ENCODE results near the gene PITX1.
"Not testable (repeated sequence)": the region's sequence is repeated elsewhere in the genome, so short reads cannot be mapped to it uniquely, and the experiment has no call there.

PITX1 gene

DNA sequence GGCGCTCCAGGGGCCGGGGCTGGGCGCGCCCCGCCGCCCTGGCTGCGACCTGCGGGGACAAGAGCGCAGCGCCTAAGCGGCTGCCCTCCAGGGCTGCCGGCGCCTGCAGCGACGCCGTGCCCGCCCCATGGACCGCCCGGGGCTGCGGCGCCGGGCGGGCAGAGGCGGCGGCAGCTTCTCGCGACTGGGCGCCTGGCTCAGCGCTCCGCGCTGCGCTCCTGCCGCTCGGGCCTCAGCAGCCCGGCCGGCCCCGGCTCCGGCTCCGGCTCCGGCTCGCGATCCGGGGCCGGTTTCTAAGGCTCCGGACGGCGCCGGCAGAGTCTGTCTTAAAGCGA is at the start of gene PITX1:
Gene PITX1 (minus strand): TSS at position 328 of the 335 bp plus-strand sequence. CDS start 347 bp downstream, outside the sequence.
- DNase-seq (ENCODE audit: low read depth in 2 of 2), result no peak

DNA sequence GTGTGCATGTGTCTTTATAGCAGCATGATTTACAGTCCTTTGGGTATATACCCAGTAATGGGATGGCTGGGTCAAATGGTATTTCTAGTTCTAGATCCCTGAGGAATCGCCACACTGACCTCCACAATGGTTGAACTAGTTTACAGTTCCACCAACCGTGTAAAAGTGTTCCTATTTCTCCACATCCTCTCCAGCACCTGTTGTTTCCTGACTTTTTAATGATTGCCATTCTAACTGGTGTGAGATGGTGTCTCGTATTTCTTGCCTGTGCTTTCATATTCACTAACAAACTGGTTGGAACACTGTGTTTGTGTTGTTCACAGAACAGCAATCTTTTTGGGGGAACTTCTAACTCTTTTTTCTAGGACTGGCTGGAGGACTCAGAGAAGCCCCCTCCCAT is 49.3 kb upstream of the PITX1 start:
- not testable (repeated sequence) for DNase-seq (ENCODE audit: low read depth in 2 of 2)

DNA sequence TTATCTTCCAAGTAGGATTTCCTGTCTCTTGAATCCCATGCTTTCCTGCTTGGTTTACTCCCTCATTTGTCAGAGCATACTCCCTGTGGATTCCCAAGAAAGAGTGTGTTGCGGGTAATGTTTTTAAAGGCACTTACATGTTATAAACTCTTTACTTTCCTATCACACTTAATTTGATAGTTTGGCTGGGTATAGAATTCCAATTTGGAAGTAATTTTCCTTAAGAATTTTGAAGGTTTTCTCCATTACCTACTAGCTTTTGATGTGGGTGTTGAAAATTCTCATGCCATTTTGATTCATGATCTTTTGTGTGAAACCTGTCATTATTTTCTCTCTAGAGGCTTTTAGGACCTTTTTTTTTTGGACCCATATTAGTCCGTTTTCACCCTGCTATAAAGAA is 47.2 kb upstream of the PITX1 start:
- no peak for DNase-seq (ENCODE audit: low read depth in 2 of 2)

DNA sequence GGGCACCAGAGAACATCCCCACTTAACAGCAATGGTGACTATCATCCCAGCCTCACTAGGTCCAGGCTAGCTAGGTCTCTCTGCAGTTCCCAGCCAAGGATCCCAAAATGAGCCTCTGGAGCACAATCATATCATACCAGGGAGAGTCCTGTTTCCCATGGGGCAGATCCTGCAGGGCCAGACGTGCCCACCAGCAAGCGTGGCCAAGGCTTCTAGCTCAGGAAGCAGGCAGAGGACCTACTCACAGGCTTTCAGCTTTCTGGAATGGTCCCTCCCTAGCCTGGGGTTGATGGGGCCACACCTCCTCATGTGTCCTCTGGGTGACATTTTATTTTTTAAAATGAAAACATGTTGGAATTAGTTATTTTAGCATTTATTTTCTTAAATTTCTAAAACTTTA is 45.7 kb upstream of the PITX1 start:
- DNase-seq (ENCODE audit: low read depth in 2 of 2), result no peak

- DNase-seq (ENCODE audit: low read depth in 2 of 2), result no peak
Observed at GRCh38 chr5:135079099-135079681, 45.2 kb upstream of the PITX1 start.

DNA sequence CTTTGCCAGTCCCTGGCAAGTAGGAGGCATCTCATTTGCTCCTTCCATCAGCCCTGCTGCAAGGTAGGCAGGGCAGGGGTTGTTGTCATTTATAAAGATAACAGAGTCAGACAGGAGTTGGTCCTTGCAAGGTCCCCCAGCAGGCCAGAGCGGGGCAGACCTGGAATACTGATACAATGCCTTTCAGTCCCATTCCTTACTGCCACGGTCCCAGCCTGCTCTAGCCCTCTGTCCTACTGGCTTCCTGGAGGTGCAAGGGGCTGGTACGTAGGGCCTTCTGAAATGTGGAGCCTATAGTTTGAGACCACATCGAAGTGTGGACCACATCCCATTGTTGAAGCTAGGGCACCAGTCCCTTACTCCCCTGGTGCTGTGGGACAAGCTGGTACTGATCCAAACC is 42.8 kb upstream of the PITX1 start:
- DNase-seq (ENCODE audit: low read depth in 2 of 2), result no peak

- no peak for DNase-seq (ENCODE audit: low read depth in 2 of 2)
Observed at GRCh38 chr5:135076051-135076491, 42.0 kb upstream of the PITX1 start.

DNA sequence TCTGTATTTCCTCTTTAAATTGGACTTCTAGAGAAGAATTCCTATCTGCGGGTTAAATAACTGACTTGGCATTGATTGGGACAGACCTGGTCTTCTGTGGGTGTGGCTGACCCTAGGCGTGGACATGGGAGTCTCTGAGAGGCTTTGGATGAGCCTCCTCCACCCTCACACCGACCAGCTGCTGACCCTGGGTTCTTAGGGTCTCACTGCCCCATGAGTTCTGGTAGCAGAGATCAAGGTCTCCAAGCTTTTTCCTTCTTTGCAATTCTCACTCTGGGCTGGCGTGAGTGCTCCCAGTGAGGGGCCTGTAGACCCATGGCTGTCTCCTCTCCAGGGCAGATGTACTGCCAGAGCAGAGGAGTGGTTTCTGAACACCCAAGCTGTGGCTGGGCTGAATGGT is 41.6 kb upstream of the PITX1 start:
- no peak for DNase-seq (ENCODE audit: low read depth in 2 of 2)

GRCh38 chr5:135073761-135074345 is 39.8 kb upstream of the PITX1 start:
- no peak for DNase-seq (ENCODE audit: low read depth in 2 of 2)

- no peak for DNase-seq (ENCODE audit: low read depth in 2 of 2)
Observed at GRCh38 chr5:135072387-135073281, 38.6 kb upstream of the PITX1 start.

DNA sequence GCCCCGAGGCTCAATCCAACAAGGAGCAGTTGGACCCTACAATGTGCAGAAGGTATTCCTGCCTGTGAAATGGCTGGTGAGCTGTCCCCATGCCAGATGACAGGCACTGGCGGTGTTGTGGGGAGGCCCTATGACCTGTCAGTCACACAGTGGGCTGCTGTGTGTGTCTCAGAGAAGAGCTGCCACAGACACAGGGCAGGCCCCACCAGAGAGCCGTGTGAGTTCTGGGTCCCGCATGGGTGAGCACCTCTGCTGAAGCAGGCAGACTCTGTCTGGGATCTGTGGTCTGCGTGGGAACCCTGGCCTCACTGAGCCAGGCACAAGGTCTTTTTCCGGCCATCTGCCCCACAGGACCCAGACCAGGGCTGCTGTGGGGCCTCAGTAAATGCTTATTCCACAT is 37.3 kb upstream of the PITX1 start:
- DNase-seq (ENCODE audit: low read depth in 2 of 2), result no peak

DNA sequence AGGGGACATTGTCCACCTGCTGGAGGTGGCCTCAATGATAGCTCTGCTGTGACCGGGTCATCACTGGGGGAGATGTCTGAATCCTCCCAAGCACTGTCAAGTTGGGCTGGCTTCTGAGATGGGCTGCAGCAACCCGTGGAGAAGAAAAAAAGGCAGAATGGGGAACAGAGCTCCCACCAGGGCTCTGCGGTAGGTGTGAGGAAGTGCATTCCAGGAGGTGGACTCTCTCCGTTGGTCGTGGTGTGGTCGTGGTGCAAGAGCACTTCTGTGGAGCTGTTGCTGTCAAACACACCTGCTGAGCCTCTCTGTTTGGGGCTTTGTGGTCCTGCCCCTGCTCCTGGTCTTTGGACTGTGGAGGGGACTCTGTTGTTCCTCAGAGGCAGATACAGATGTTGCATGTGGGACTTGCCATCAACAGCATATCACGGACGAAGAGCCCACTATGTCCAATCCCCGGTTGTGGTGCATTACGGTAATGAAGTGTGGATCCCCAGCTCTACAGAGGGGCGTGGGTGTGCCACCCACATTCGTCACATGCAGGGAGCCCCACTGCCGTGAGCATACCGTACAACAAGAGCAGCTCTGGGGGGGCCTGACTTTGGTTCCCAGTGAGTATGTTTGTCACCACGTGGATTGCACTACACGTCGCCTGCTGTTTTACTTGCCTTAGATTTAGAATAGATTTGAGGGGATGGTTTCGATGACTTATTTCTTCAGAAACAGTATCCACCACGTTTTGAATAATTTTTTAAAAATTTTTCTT is 36.0 kb upstream of the PITX1 start:
- no peak for DNase-seq (ENCODE audit: low read depth in 2 of 2)

DNA sequence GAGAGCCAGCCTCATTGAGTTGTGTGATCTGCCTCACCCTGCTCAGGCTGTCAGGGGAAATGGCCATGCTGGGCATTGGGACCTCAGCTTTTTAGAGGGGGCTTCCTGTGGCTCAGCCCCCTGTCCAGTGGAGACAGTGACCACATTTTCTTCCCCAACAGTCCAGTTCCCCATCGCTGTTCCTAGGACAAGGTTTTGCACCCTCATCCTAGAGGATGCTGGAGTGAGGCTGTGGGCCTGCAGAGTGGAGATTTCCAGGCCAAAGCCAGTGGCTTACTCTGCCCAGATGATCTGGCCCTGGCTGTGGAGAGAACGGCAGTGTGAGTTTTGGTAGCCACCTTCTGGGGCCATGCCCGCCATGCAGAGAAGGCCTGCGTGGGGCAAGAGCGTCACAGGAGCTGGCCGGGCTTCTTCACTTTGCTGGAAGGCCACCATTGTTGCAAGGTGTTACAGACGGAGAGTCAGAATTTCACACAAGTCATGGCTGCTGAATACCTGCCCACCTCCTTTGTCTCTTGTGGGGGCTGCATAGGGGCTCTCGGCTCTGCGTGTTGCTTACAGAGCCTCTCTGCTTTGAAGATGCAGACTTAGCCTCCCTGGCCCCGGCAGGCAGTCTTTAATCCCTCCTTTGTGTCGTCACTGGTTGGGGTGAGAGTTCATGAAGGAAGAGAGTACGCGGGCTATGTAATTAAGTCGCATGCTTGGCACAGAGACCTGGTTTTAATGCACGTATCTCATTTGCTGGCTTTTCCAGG is 35.2 kb upstream of the PITX1 start:
- no peak for DNase-seq (ENCODE audit: low read depth in 2 of 2)

DNA sequence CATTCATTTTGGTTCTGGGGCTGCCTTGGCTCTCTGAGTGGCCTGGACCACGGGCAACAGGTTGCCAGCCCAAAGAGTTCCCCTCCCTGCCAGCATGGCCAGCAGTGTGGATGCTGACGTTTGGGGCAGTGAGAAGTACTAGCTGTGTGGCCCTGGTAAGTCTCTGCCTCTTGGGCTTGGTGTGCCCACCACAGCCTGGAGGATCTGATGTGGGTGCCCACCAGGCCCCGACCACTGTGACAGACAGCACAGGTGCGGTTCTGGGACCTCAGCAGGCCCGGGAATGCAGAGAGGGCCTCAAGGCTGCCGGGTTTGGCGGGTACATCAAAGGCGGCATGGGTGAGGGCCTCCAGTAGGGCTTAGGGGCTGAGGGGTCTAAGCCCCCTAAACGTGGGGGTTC is 33.6 kb upstream of the PITX1 start:
- DNase-seq (ENCODE audit: low read depth in 2 of 2), result no peak

GRCh38 chr5:135066781-135067180 is 32.8 kb upstream of the PITX1 start:
- no peak for DNase-seq (ENCODE audit: low read depth in 2 of 2)

DNA sequence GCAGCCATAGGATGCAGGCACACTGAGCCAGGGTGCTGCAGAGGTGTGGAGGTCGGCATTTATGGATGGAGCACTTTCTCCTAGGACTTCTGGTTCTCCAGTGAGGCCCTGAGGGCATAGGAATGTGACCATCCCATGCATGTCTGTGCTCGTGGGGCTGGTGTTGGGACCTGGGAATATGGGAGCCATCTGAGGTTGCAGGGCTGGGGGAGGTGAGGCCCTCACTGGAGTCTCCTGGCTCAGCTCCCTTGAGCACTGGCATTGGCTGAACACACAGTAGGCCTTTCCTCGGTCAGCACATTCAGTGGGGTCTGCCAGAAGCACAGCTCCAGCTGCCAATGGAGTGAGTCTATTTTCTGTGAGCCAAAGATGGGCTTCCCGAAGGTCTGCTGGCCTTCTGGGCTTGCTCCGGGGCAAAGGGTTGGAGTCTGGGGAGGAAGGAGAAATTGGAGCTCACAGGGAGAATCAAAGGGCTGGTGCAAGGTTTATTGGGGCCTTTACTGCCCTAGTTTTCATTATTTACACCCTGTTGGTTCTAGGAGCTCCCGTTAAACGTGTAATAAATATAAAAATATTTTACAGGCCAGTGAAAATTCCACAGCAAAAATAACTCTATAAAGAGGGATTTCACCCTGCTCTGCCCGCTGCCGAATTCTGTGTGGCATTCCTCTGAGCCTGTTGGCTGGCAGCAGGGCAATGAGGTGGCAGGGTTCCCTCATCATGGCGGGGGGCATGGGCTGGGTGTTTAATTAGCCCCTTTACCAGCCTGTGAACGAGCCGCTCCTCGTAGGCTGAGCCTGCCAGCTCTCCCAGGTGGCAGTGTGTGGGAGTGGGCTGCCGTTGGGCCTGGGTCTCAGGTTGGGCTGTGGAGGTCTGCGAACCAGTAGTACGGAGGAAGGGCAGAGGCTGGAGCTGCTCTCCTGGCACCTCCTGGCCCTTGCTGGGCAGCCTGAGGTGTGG is 31.6 kb upstream of the PITX1 start:
- DNase-seq (ENCODE audit: low read depth in 2 of 2), result no peak

DNA sequence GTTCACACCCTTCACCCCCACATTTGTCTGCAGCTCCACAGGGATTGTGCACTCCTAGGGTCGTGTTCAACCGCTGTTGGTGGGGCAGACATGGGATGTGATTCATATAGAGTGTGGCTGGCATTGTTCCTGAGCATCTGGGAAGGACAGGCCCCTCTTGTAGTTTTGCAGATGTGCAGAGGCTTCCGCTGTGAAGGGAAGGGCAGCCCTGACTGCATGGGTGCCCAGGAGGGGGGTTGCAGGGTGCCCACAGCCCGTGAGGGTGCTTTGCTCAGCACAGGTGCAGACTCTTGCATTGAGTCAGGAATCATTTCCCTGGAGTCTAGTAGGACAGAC is 30.2 kb upstream of the PITX1 start:
- no peak for DNase-seq (ENCODE audit: low read depth in 2 of 2)

- no peak for DNase-seq (ENCODE audit: low read depth in 2 of 2)
Observed at GRCh38 chr5:135063511-135064234, 29.6 kb upstream of the PITX1 start.

DNA sequence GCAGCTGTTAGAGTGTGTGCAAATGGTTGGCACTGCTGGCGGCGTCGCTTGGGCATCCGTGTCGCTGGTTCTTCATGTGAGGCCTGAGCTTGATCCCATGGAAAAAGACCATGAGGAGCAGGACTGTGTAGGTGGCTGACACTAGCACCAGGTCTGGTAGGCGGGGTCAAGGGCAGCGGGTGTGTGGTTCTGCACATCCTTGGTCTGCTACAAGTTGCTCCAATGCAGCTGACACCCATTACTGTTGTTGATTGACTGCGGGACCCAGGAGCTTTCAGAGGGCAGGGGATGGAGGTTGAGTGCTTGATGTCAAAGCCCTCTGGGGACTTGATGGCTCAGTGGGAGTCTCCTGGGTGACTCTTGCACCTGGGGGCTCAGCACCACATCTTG is 29.0 kb upstream of the PITX1 start:
- DNase-seq (ENCODE audit: low read depth in 2 of 2), result no peak
